Measurements from ENCODE around the gene TMEM151B.
"Not testable (repeated sequence)": the region's sequence is repeated elsewhere in the genome, so short reads cannot be mapped to it uniquely, and the experiment has no call there.

Gene TMEM151B
- 0 reads per million in 2 experiments for total RNA-seq

- DNase-seq (ENCODE audit: low read depth) = no peak
Observed at GRCh38 chr6:44269921-44270525, at the start of gene TMEM151B. Gene TMEM151B, plus strand, starts transcription at chr6:44270450. Its CDS starts 293 bp downstream, at chr6:44270743.

- no peak for DNase-seq (ENCODE audit: low read depth)
Observed at GRCh38 chr6:44220913-44221290, 49.3 kb upstream of the TMEM151B start.

- DNase-seq (ENCODE audit: low read depth) = peak; percentile 55
Observed at GRCh38 chr6:44221291-44221960, 48.8 kb upstream of the TMEM151B start.

- no peak for DNase-seq (ENCODE audit: low read depth)
Observed at GRCh38 chr6:44221961-44222335, 48.3 kb upstream of the TMEM151B start.

- no peak for DNase-seq (ENCODE audit: low read depth)
Observed at GRCh38 chr6:44222486-44223318, 47.5 kb upstream of the TMEM151B start.

- DNase-seq (ENCODE audit: low read depth) = peak; percentile 78
Observed at GRCh38 chr6:44223319-44224028, 46.8 kb upstream of the TMEM151B start, which contains the start of gene SLC29A1. Gene SLC29A1, plus strand, starts transcription at chr6:44223595. Its CDS starts 3,719 bp downstream, at chr6:44227314.

- no peak for DNase-seq (ENCODE audit: low read depth)
Observed at GRCh38 chr6:44224029-44224964, 46.0 kb upstream of the TMEM151B start.

- no peak for DNase-seq (ENCODE audit: low read depth)
Observed at GRCh38 chr6:44224965-44225305, 45.3 kb upstream of the TMEM151B start.

GRCh38 chr6:44225579-44226325 is 44.5 kb upstream of the TMEM151B start:
- no peak for DNase-seq (ENCODE audit: low read depth)

- DNase-seq (ENCODE audit: low read depth) = no peak
Observed at GRCh38 chr6:44226368-44227147, 43.7 kb upstream of the TMEM151B start.

GRCh38 chr6:44227148-44227793 is 43.0 kb upstream of the TMEM151B start:
- DNase-seq (ENCODE audit: low read depth) = no peak

GRCh38 chr6:44228031-44228430 is 42.2 kb upstream of the TMEM151B start:
- no peak for DNase-seq (ENCODE audit: low read depth)

GRCh38 chr6:44228433-44228832 is 41.8 kb upstream of the TMEM151B start:
- DNase-seq (ENCODE audit: low read depth) = no peak

GRCh38 chr6:44228836-44229235 is 41.4 kb upstream of the TMEM151B start:
- DNase-seq (ENCODE audit: low read depth) = no peak

GRCh38 chr6:44229376-44230033 is 40.7 kb upstream of the TMEM151B start:
- DNase-seq (ENCODE audit: low read depth) = no peak

- no peak for DNase-seq (ENCODE audit: low read depth)
Observed at GRCh38 chr6:44230034-44230675, 40.1 kb upstream of the TMEM151B start.

- not testable (repeated sequence) for DNase-seq (ENCODE audit: low read depth)
Observed at GRCh38 chr6:44231426-44231825, 38.8 kb upstream of the TMEM151B start.

All from T follicular helper cell (primary cell).